Hematopoietic multipotent progenitor cell treated with erythropoietin and hydrocortisone succinate and interleukin-3 and kit ligand, for 15 days (in vitro differentiated cells): ENCODE measurements around the gene METTL1.

Experiments
- DNase-seq: peaks from one replicate; pipeline ENCODE4 v3.0.0-alpha.2; 2015; ENCODE audit warnings: low spot score

METTL1 gene

GRCh38 chr12:57736741-57737466 lies 35.0 kb downstream of the METTL1 start:
- no peak for DNase-seq

GRCh38 chr12:57735952-57736740 lies 35.8 kb downstream of the METTL1 start:
- DNase-seq, result no peak

- no peak for DNase-seq
Observed at GRCh38 chr12:57735198-57735855, 36.6 kb downstream of the METTL1 start.

- no peak for DNase-seq
Observed at GRCh38 chr12:57734591-57734990, 37.3 kb downstream of the METTL1 start.

- no peak for DNase-seq
Observed at GRCh38 chr12:57733928-57734327, 38.0 kb downstream of the METTL1 start.

- no peak for DNase-seq
Observed at GRCh38 chr12:57732726-57733593, 38.9 kb downstream of the METTL1 start.

- DNase-seq, result no peak
Observed at GRCh38 chr12:57732270-57732669, 39.6 kb downstream of the METTL1 start.

- DNase-seq, result no peak
Observed at GRCh38 chr12:57731411-57732080, 40.4 kb downstream of the METTL1 start.

GRCh38 chr12:57730336-57731067 lies 41.4 kb downstream of the METTL1 start:
- DNase-seq, result no peak

- no peak for DNase-seq
Observed at GRCh38 chr12:57729321-57729844, 42.5 kb downstream of the METTL1 start.

GRCh38 chr12:57727758-57728395 lies 44.0 kb downstream of the METTL1 start:
- no peak for DNase-seq

- no peak for DNase-seq
Observed at GRCh38 chr12:57726884-57727757, 44.8 kb downstream of the METTL1 start.

- peak; percentile 15 for DNase-seq
Observed at GRCh38 chr12:57726151-57726883, 45.6 kb downstream of the METTL1 start.

GRCh38 chr12:57725851-57726150 lies 46.1 kb downstream of the METTL1 start:
- DNase-seq, result no peak

GRCh38 chr12:57724936-57725740 lies 46.8 kb downstream of the METTL1 start:
- no peak for DNase-seq

- DNase-seq, result no peak
Observed at GRCh38 chr12:57724003-57724935, 47.6 kb downstream of the METTL1 start.

- DNase-seq, result no peak
Observed at GRCh38 chr12:57723630-57723962, 48.3 kb downstream of the METTL1 start.
